Thymus (tissue), 11 donors: ENCODE measurements around the gene CGA. TPM values are rescaled to one million over a fixed set of nuclear protein-coding genes. Genes with fewer than 3 reads are reported as not detected.

ENCODE experiments used
- DNase-seq, 9 donors: peaks; one replicate each; pipeline ENCODE4 v3.0.0-alpha.2; 2013; ENCODE audit warnings: low spot score in 9 of 9, low read depth in 6 of 9, missing footprints in 1 of 9
- H3K27ac ChIP-seq, 2 donors: one replicate each; pipeline ENCODE4 v1.5.1; 2013; ENCODE audit warnings: control low read depth in 1 of 2, low read depth in 1 of 2, low read length in 1 of 2, mild to moderate bottlenecking in 1 of 2, moderate library complexity in 1 of 2
- H3K27me3 ChIP-seq, 2 donors: one replicate each; pipeline ENCODE4 v1.5.1; 2013; ENCODE audit warnings: low read length in 1 of 2; ENCODE audit not compliant: control insufficient read depth in 2 of 2, insufficient read depth in 1 of 2
- H3K36me3 ChIP-seq, 2 donors: one replicate each; pipeline ENCODE4 v1.5.1; 2013; ENCODE audit warnings: low read length in 1 of 2, mild to moderate bottlenecking in 1 of 2, moderate library complexity in 1 of 2; ENCODE audit not compliant: control insufficient read depth in 2 of 2, insufficient read depth in 2 of 2
- H3K4me1 ChIP-seq, 2 donors: one replicate each; pipeline ENCODE4 v1.5.1; 2013; ENCODE audit warnings: low read length in 2 of 2; ENCODE audit not compliant: control insufficient read depth in 2 of 2, insufficient read depth in 2 of 2
- H3K4me3 ChIP-seq, 2 donors: one replicate each; pipeline ENCODE4 v1.5.1; 2013; ENCODE audit warnings: low read length in 2 of 2, control low read depth in 1 of 2, mild to moderate bottlenecking in 1 of 2
- H3K9me3 ChIP-seq, 2 donors: one replicate each; pipeline ENCODE4 v1.5.1; 2013; ENCODE audit warnings: low read length in 1 of 2, mild to moderate bottlenecking in 1 of 2; ENCODE audit not compliant: control insufficient read depth in 2 of 2, insufficient read depth in 1 of 2
- WGBS: extraction: QIAGEN DNeasy Blood & Tissue Kit; methylation state at CpG from one replicate; pipeline ENCODE4 v1.1.7; 2013; 5-methylcytosine and 5-hydroxymethylcytosine counted together
- polyA plus RNA-seq: library from polyadenylated mRNA; stranded (reverse); fragments of 200-250 nt; gene quantifications from one replicate; pipeline ENCODE4 v1.2.3, GENCODE V29; 2013
- total RNA-seq: library from RNA; stranded (reverse); fragments of 120-200 nt; gene quantifications from one replicate; pipeline ENCODE4 v1.2.4, GENCODE V29; 2013
- donor health status: healthy.

Gene CGA
- total and polyA plus RNA-seq, 2 donors: 1.5 to 5.0 TPM

DNA sequence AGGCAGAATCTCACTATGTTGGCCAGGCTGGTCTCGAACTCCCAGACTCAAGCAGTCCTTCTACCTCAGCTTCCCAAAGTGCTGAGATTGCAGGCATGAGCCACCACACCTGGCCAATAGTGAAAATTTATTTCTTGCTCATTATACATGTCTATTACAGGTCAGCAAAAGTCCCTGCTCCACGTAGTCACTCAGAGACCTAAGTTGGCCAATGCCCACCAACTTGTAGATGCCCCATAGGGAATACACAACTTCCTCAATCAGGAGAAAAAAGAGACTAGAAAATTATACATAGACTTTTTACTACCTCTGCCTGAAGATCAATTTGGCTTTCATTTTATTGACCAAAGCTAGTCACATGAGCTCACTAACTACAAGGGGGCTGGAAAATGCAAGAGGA, 22.0 kb upstream of the CGA start:
- WGBS: 88% methylated on average over 2 of the region's 2 CpGs
- Histone ChIP-seq H3K27me3 (peaks cover 0 to 3% of the 10 kb centered on the region in 2 donors), H3K4me1 (no peaks in the 10 kb centered on the region), H3K4me3 (no peak overlapping the region), H3K27ac (no peak overlapping the region), H3K36me3 (no peaks in the 10 kb centered on the region), H3K9me3 (no peaks in the 10 kb centered on the region)
- DNase-seq: no peak

DNA sequence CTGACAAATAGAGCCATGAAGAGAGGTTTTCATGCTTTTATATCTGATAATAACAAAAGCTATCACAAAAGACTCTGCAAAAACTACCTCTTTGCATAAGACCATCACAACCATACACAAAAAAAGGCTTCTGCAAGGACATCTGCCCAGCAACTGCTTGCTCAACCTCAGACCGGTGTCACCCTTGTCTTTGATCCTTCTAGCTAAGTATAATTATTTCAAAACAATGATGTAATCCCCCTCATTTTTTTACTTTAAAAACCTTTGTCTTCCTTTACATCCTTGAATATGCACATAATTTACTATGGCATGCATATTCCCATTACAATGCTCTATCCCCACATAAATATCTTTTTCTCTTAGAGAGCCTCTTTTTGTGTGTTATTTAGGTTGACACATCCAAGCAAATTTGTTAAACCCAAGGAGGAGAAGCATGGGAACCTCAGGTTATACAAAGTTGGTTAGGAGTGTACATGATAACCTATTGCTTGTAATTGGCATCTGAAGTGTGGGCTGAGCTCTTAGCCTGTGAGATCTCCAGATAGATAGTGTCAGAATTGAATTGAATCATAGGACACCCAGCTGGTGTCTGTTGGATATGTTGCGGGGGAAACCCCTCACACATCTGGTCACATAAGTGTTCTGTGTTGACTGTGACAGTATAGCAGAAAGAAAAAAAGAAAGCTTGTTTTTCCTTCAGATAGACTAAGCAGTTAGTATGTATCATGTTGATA, 20.7 kb upstream of the CGA start:
- Histone ChIP-seq H3K36me3 (no peaks in the 10 kb centered on the region), H3K4me3 (no peak overlapping the region), H3K4me1 (no peaks in the 10 kb centered on the region), H3K27me3 (no peaks in the 10 kb centered on the region), H3K27ac (no peak overlapping the region), H3K9me3 (no peaks in the 10 kb centered on the region)
- no peak for DNase-seq
- 95% methylated on average over 2 of the region's 2 CpGs for WGBS

- Histone ChIP-seq H3K36me3 (no peaks in the 10 kb centered on the region), H3K4me1 (no peaks in the 10 kb centered on the region), H3K4me3 (no peak overlapping the region), H3K27me3 (no peaks in the 10 kb centered on the region), H3K27ac (no peak overlapping the region), H3K9me3 (no peaks in the 10 kb centered on the region)
- 100% methylated on average over 1 of the region's 1 CpG for WGBS
- DNase-seq: no peak
Measured at GRCh38 chr6:87110636-87111035, 15.7 kb upstream of the CGA start.

GRCh38 chr6:87105823-87106222, 10.9 kb upstream of the CGA start:
- H3K9me3 ChIP-seq: no peaks in the 10 kb centered on the region
- no peaks in the 10 kb centered on the region for H3K36me3 ChIP-seq
- no peaks in the 10 kb centered on the region for H3K27me3 ChIP-seq
- no peak for DNase-seq
- H3K4me3 ChIP-seq: no peak overlapping the region
- no peaks in the 10 kb centered on the region for H3K4me1 ChIP-seq
- H3K27ac ChIP-seq: no peak overlapping the region

DNA sequence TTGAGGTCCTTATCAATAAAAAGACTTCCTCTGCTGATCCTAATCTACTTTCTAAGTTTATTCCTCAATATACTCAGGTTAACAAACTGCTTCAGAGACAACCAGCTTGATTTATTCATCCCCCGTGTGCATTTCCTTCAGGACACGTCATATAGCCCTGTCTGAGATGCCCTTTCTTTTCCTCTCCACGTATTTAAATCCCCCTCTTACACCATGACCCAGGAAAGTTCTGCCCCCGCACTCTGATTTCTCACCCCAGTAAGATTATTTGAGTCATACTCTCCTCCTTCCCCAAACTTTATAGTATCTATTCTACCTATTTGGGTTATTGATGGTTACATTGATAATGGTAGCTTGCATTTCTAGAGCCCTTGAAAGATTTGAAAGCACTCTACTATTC, 9.8 kb upstream of the CGA start:
- no peaks in the 10 kb centered on the region for H3K4me1 ChIP-seq
- H3K27ac ChIP-seq: no peak overlapping the region
- H3K4me3 ChIP-seq: no peak overlapping the region
- H3K36me3 ChIP-seq: no peaks in the 10 kb centered on the region
- DNase-seq: no peak
- H3K9me3 ChIP-seq: no peaks in the 10 kb centered on the region
- 70% methylated on average over 4 of the region's 4 CpGs for WGBS
- no peaks in the 10 kb centered on the region for H3K27me3 ChIP-seq

GRCh38 chr6:87103977-87104601, 9.2 kb upstream of the CGA start:
- no peak for DNase-seq
- Histone ChIP-seq H3K4me1 (no peaks in the 10 kb centered on the region), H3K9me3 (no peaks in the 10 kb centered on the region), H3K36me3 (no peaks in the 10 kb centered on the region), H3K4me3 (no peak overlapping the region), H3K27ac (no peak overlapping the region), H3K27me3 (no peaks in the 10 kb centered on the region)
- WGBS: 94% methylated on average over 4 of the region's 4 CpGs

- Histone ChIP-seq H3K4me1 (no peaks in the 10 kb centered on the region), H3K4me3 (no peak overlapping the region), H3K9me3 (no peaks in the 10 kb centered on the region), H3K36me3 (no peaks in the 10 kb centered on the region), H3K27ac (no peak overlapping the region), H3K27me3 (no peaks in the 10 kb centered on the region)
- 18% methylated on average over 1 of the region's 1 CpG for WGBS
- no peak for DNase-seq
Measured at GRCh38 chr6:87102151-87102621, 7.3 kb upstream of the CGA start.

DNA sequence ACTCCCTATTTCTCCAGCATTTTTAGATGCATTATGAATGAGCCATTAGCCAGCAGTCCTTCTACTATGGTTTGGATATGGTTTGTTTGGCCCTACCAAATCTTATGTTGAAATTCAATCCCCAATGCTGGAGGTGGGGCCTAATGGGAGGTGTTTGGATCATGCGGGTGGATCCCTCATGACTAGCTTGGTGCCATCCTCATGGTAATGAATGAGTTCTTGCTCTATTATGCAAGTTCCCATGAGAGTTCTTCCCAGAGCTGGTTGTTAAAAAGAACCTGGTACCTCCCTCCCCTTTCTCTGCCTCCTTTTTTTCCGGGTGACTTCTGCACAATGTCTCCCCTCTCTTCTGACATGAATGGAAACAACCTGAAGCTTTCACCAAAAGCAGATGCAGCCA, 6.2 kb upstream of the CGA start:
- no peaks in the 10 kb centered on the region for H3K9me3 ChIP-seq
- no peaks in the 10 kb centered on the region for H3K36me3 ChIP-seq
- H3K27ac ChIP-seq: no peak overlapping the region
- no peak overlapping the region for H3K4me3 ChIP-seq
- WGBS: 94% methylated on average over 2 of the region's 2 CpGs
- H3K4me1 ChIP-seq: no peaks in the 10 kb centered on the region
- H3K27me3 ChIP-seq: no peaks in the 10 kb centered on the region
- no peak for DNase-seq

GRCh38 chr6:87100216-87100615, 5.3 kb upstream of the CGA start:
- H3K36me3 ChIP-seq: no peaks in the 10 kb centered on the region
- H3K27me3 ChIP-seq: no peaks in the 10 kb centered on the region
- H3K27ac ChIP-seq: no peak overlapping the region
- DNase-seq: no peak
- H3K4me1 ChIP-seq: no peaks in the 10 kb centered on the region
- no peak overlapping the region for H3K4me3 ChIP-seq
- 95% methylated on average over 3 of the region's 3 CpGs for WGBS
- H3K9me3 ChIP-seq: no peaks in the 10 kb centered on the region
